Panc1 (cell line): Measurements from ENCODE around the gene GPATCH8. TPM values are rescaled to one million over a fixed set of nuclear protein-coding genes. Genes with fewer than 3 reads are reported as not detected.
A peak's percentile ranks its signal among the peaks of the same experiment; 100 is the strongest.

Source experiments
- ATAC-seq: fragments of 200-7000 bp; cut with Tn5 transposase; 2 replicates; pipeline ENCODE4 v1.9.1; 2020; ENCODE audit warnings: mild to moderate bottlenecking, moderate library complexity
- BruUV-seq: library from RNA; stranded (reverse); fragments of 400-500 nt; replicated peaks from 2 replicates; lab custom pipeline; 2021; lab: Mats Ljungman, UMichigan
- CTCF ChIA-PET: fragments of 300-600 bp; sonication (Branson Sonifier 250); formaldehyde crosslinking; loops from one replicate; lab custom pipeline; 2022; ENCODE audit warnings: antibody characterized with exemption; lab: Charles Lee
- POLR2A ChIA-PET: fragments of 300-600 bp; sonication (Branson Sonifier 250); formaldehyde crosslinking; loops from one replicate; lab custom pipeline; 2022; ENCODE audit warnings: antibody characterized with exemption; lab: Charles Lee
- DNase-seq: peaks from one replicate; pipeline ENCODE4 v3.0.0-alpha.2; 2010; ENCODE audit warnings: low read depth, low spot score
- H3K27ac ChIP-seq: 2 replicates; pipeline ENCODE4 v1.5.1; 2011; ENCODE audit warnings: mild to moderate bottlenecking, low read length, inconsistent platforms
- H3K27me3 ChIP-seq: fragments of 200-500 bp; sonication (Bioruptor generic); 2 replicates; pipeline ENCODE4 v1.6.0; 2014; ENCODE audit warnings: low read length, inconsistent platforms; ENCODE audit not compliant: control insufficient read depth, insufficient read depth
- H3K36me3 ChIP-seq: fragments of 200-500 bp; sonication (Bioruptor generic); 2 replicates; pipeline ENCODE4 v1.5.1; 2014; ENCODE audit warnings: inconsistent platforms, mild to moderate bottlenecking, low read length, moderate library complexity; ENCODE audit not compliant: control insufficient read depth, insufficient read depth
- H3K4me1 ChIP-seq: 2 replicates; pipeline ENCODE4 v1.5.1; 2011; ENCODE audit warnings: inconsistent platforms, mild to moderate bottlenecking, low read length, moderate library complexity; ENCODE audit not compliant: control insufficient read depth, insufficient read depth
- H3K4me3 ChIP-seq, 2 experiments: 2 replicates each; pipeline ENCODE4 v1.5.1; 2011 to 2012; ENCODE audit warnings: low read depth in 2 of 2, low read length in 2 of 2, mild to moderate bottlenecking in 2 of 2, inconsistent platforms in 1 of 2, moderate library complexity in 1 of 2
- H3K9me3 ChIP-seq: fragments of 200-500 bp; sonication (Bioruptor generic); 2 replicates; pipeline ENCODE4 v1.5.1; 2014; ENCODE audit warnings: low read depth, mild to moderate bottlenecking, inconsistent platforms, low read length, moderate library complexity; ENCODE audit not compliant: control insufficient read depth, insufficient read depth
- POLR2AphosphoS5 ChIP-seq: IDR thresholded peaks from 2 replicates; pipeline ENCODE4 v1.6.1; 2012; ENCODE audit warnings: mild to moderate bottlenecking, low read depth, low read length, moderate library complexity
- SIN3A ChIP-seq: IDR thresholded peaks from 2 replicates; pipeline ENCODE4 v1.6.1; 2012; ENCODE audit warnings: low read depth, mild to moderate bottlenecking, low read length, moderate library complexity, borderline replicate concordance; ENCODE audit not compliant: insufficient read depth
- TCF7L2 ChIP-seq: IDR thresholded peaks from 2 replicates; pipeline ENCODE4 v1.6.1; 2011; ENCODE audit warnings: mild to moderate bottlenecking, low read depth, low read length, inconsistent platforms
- in situ Hi-C: cut with HindIII; loops from 2 replicates; pipeline ENCODE4 v1.10.0; 2016; ENCODE audit warnings: low sequenced_read_pairs, low pct_unique_long_range_greater_than_20kb
- intact Hi-C: fragments of 100-400 bp; cut with micrococcal nuclease; formaldehyde crosslinking; loops from one replicate; pipeline ENCODE4 v1.10.0; 2022; ENCODE audit not compliant: unreplicated experiment
- total RNA-seq: library from RNA; stranded (reverse); gene quantifications from one replicate; pipeline ENCODE4 v1.2.1, GENCODE V29; 2021; ENCODE audit not compliant: unreplicated experiment
- TF ChIP-seq, protein P1 (sequence below), 2 experiments: IDR thresholded peaks; 2 replicates each; pipeline ENCODE4 v1.6.1; 2011 to 2012; ENCODE audit warnings: low read depth in 2 of 2, control low read depth in 1 of 2, low read length in 1 of 2, mild to moderate bottlenecking in 1 of 2, moderate library complexity in 1 of 2; ENCODE audit not compliant: insufficient read depth in 1 of 2
- TF ChIP-seq, protein P2 (sequence below): fragments of 450-650 bp; IDR thresholded peaks from 2 replicates; pipeline ENCODE4 v1.5.1; 2017; ENCODE audit warnings: mild to moderate bottlenecking

Gene GPATCH8
- total RNA-seq, 1 experiment from 2014 or later = 30.8 TPM

DNA sequence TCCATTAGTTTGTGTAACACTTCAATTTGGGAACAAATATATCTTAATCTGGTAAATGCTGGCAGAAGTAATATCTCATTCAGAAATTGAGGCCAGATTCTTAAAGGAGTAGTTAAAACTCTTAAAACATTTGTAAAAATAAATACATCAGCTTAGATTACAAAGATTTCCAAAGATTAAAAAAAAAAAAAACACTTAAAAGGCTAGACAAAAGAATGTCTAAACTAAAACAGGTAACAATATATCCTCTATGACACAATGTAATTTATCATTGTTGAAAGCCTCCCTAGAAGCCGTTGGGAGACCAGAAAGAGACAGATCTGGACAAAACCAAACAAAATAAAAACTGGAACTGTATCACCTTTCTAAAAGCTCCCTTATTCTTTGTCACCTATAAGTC, 3.5 kb downstream of the GPATCH8 start:
- in situ Hi-C loops (no loop called here), intact Hi-C loops (no loop called here)
- no peak for TF ChIP-seq POLR2AphosphoS5
- TF ChIP-seq, protein P1, sequence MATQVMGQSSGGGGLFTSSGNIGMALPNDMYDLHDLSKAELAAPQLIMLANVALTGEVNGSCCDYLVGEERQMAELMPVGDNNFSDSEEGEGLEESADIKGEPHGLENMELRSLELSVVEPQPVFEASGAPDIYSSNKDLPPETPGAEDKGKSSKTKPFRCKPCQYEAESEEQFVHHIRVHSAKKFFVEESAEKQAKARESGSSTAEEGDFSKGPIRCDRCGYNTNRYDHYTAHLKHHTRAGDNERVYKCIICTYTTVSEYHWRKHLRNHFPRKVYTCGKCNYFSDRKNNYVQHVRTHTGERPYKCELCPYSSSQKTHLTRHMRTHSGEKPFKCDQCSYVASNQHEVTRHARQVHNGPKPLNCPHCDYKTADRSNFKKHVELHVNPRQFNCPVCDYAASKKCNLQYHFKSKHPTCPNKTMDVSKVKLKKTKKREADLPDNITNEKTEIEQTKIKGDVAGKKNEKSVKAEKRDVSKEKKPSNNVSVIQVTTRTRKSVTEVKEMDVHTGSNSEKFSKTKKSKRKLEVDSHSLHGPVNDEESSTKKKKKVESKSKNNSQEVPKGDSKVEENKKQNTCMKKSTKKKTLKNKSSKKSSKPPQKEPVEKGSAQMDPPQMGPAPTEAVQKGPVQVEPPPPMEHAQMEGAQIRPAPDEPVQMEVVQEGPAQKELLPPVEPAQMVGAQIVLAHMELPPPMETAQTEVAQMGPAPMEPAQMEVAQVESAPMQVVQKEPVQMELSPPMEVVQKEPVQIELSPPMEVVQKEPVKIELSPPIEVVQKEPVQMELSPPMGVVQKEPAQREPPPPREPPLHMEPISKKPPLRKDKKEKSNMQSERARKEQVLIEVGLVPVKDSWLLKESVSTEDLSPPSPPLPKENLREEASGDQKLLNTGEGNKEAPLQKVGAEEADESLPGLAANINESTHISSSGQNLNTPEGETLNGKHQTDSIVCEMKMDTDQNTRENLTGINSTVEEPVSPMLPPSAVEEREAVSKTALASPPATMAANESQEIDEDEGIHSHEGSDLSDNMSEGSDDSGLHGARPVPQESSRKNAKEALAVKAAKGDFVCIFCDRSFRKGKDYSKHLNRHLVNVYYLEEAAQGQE (IDR thresholded peaks at IDR 0.05; ENCODE audit: insufficient read depth in 1 of 2, low read depth in 2 of 2, low read length in 1 of 2) = no peak
- TF ChIP-seq, protein P2, sequence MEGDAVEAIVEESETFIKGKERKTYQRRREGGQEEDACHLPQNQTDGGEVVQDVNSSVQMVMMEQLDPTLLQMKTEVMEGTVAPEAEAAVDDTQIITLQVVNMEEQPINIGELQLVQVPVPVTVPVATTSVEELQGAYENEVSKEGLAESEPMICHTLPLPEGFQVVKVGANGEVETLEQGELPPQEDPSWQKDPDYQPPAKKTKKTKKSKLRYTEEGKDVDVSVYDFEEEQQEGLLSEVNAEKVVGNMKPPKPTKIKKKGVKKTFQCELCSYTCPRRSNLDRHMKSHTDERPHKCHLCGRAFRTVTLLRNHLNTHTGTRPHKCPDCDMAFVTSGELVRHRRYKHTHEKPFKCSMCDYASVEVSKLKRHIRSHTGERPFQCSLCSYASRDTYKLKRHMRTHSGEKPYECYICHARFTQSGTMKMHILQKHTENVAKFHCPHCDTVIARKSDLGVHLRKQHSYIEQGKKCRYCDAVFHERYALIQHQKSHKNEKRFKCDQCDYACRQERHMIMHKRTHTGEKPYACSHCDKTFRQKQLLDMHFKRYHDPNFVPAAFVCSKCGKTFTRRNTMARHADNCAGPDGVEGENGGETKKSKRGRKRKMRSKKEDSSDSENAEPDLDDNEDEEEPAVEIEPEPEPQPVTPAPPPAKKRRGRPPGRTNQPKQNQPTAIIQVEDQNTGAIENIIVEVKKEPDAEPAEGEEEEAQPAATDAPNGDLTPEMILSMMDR = no peak
- TF ChIP-seq SIN3A = no peak
- no peak for TF ChIP-seq TCF7L2
- ChIA-PET POLR2A (interaction anchor here (0.6 kb wide), 3 partner anchors 26 to 230 kb away, joined by 3 to 9 read pairs (median 4); no protein-coding TSS in a partner anchor), CTCF (no interaction called here)
- DNase-seq (no peak), ATAC-seq (no peak)
- Histone ChIP-seq H3K27ac (peak overlapping the region; percentile 21; the same call in 1 of the 2 replicates), H3K4me3 (no peak overlapping the region), H3K4me1 (peaks cover 12% of the 10 kb centered on the region), H3K36me3 (peaks cover 4% of the 10 kb centered on the region), H3K27me3 (no peaks in the 10 kb centered on the region), H3K9me3 (no peaks in the 10 kb centered on the region)
- no TSS peak for BruUV-seq

GRCh38 chr17:44496815-44497214, 6.4 kb downstream of the GPATCH8 start:
- Histone ChIP-seq H3K4me1 (peaks cover 5% of the 10 kb centered on the region), H3K36me3 (no peaks in the 10 kb centered on the region; the same call in 1 of the 2 replicates), H3K4me3 (no peak overlapping the region), H3K9me3 (no peaks in the 10 kb centered on the region), H3K27ac (no peak overlapping the region), H3K27me3 (no peaks in the 10 kb centered on the region)
- no peak for TF ChIP-seq SIN3A
- TF ChIP-seq, protein P1 (IDR thresholded peaks at IDR 0.05; ENCODE audit: insufficient read depth in 1 of 2, low read depth in 2 of 2, low read length in 1 of 2) = no peak
- TF ChIP-seq, protein P2 = no peak
- no peak for TF ChIP-seq TCF7L2
- ATAC-seq = no peak
- BruUV-seq = no TSS peak
- intact Hi-C loops (no loop called here), in situ Hi-C loops (no loop called here)
- no peak for DNase-seq
- ChIA-PET CTCF (no interaction called here), POLR2A (no interaction called here)
